Nephron (organoid): ENCODE measurements around the gene PPP1R14B.

Experiments used
- H3K27ac Mint-ChIP-seq, 3 experiments: 2 replicates each; pipeline ENCODE4 v1.8.0; 2020; ENCODE audit warnings: mixed read lengths in 3 of 3, mild to moderate bottlenecking in 2 of 3, moderate library complexity in 1 of 3
- H3K27me3 Mint-ChIP-seq: 2 replicates; pipeline ENCODE4 v1.8.0; 2021; ENCODE audit warnings: low read depth, mild to moderate bottlenecking, moderate library complexity, mixed read lengths
- H3K36me3 Mint-ChIP-seq: 2 replicates; pipeline ENCODE4 v1.8.0; 2020; ENCODE audit warnings: low read depth, mixed read lengths
- H3K4me1 Mint-ChIP-seq: 2 replicates; pipeline ENCODE4 v1.8.0; 2020; ENCODE audit warnings: mixed read lengths
- H3K4me3 Mint-ChIP-seq, 3 experiments: 2 replicates each; pipeline ENCODE4 v1.8.0; 2020; ENCODE audit warnings: mild to moderate bottlenecking in 3 of 3, mixed read lengths in 3 of 3, moderate library complexity in 2 of 3
- H3K9me3 Mint-ChIP-seq: 2 replicates; pipeline ENCODE4 v1.8.0; 2020; ENCODE audit warnings: mixed read lengths
- CTCF ChIP-seq, 3 experiments: fragments of 200-600 bp; sonication (generic); IDR thresholded peaks; one replicate each; pipeline ENCODE4 v1.5.0; 2021; ENCODE audit warnings: antibody characterized with exemption in 3 of 3; ENCODE audit not compliant: unreplicated experiment in 3 of 3

PPP1R14B gene

GRCh38 chr11:64283092-64283491 is 36.3 kb upstream of the PPP1R14B start:
- H3K27me3 Mint-ChIP-seq: peaks cover 3% of the 10 kb centered on the region

GRCh38 chr11:64281957-64282770 is 35.4 kb upstream of the PPP1R14B start:
- no peaks in the 10 kb centered on the region for H3K9me3 Mint-ChIP-seq
- peaks cover 12% of the 10 kb centered on the region for H3K4me1 Mint-ChIP-seq
- no peaks in the 10 kb centered on the region for H3K27me3 Mint-ChIP-seq
- TF ChIP-seq CTCF (IDR thresholded peaks at IDR 0.05; ENCODE audit: unreplicated experiment in 3 of 3): no peak
- H3K27ac Mint-ChIP-seq: no peak overlapping the region
- peaks cover 24% of the 10 kb centered on the region for H3K36me3 Mint-ChIP-seq
- peak overlapping the region; percentile 49 to 75 (median 56) for H3K4me3 Mint-ChIP-seq

More at GRCh38 chr11:64283092-64283491, 36.3 kb upstream of the PPP1R14B start:
- no peak overlapping the region for H3K27ac Mint-ChIP-seq
- no peak for TF ChIP-seq CTCF (IDR thresholded peaks at IDR 0.05; ENCODE audit: unreplicated experiment in 3 of 3)
- H3K4me3 Mint-ChIP-seq: peak overlapping the region; percentile 85 to 90 (median 88)
- H3K36me3 Mint-ChIP-seq: peaks cover 24% of the 10 kb centered on the region
- H3K4me1 Mint-ChIP-seq: peaks cover 12% of the 10 kb centered on the region
- H3K9me3 Mint-ChIP-seq: no peaks in the 10 kb centered on the region

GRCh38 chr11:64278576-64279190 is 31.9 kb upstream of the PPP1R14B start:
- no peak for TF ChIP-seq CTCF (IDR thresholded peaks at IDR 0.05; ENCODE audit: unreplicated experiment in 3 of 3)
- Mint-ChIP-seq H3K4me3 (no peak overlapping the region), H3K36me3 (peaks cover 24% of the 10 kb centered on the region), H3K4me1 (peaks cover 4% of the 10 kb centered on the region), H3K27me3 (no peaks in the 10 kb centered on the region), H3K9me3 (no peaks in the 10 kb centered on the region), H3K27ac (peak overlapping the region in 1 of 3 experiments; percentile 16)

GRCh38 chr11:64276653-64277431 is 30.1 kb upstream of the PPP1R14B start:
- Mint-ChIP-seq H3K36me3 (peaks cover 18% of the 10 kb centered on the region), H3K27me3 (no peaks in the 10 kb centered on the region), H3K4me1 (peaks cover 4% of the 10 kb centered on the region), H3K27ac (no peak overlapping the region), H3K4me3 (no peak overlapping the region), H3K9me3 (no peaks in the 10 kb centered on the region)
- TF ChIP-seq CTCF (IDR thresholded peaks at IDR 0.05; ENCODE audit: unreplicated experiment in 3 of 3): no peak

- Mint-ChIP-seq H3K4me1 (peaks cover 4% of the 10 kb centered on the region), H3K27me3 (no peaks in the 10 kb centered on the region), H3K36me3 (peaks cover 9% of the 10 kb centered on the region), H3K4me3 (no peak overlapping the region), H3K9me3 (no peaks in the 10 kb centered on the region), H3K27ac (no peak overlapping the region)
- no peak for TF ChIP-seq CTCF (IDR thresholded peaks at IDR 0.05; ENCODE audit: unreplicated experiment in 3 of 3)
These were observed 29.1 kb upstream of the PPP1R14B start for GRCh38 chr11:64275841-64276240.
